Measurements from ENCODE around the gene PCDH1.
A peak's percentile ranks its signal among the peaks of the same experiment; 100 is the strongest.

The PCDH1 gene

DNA sequence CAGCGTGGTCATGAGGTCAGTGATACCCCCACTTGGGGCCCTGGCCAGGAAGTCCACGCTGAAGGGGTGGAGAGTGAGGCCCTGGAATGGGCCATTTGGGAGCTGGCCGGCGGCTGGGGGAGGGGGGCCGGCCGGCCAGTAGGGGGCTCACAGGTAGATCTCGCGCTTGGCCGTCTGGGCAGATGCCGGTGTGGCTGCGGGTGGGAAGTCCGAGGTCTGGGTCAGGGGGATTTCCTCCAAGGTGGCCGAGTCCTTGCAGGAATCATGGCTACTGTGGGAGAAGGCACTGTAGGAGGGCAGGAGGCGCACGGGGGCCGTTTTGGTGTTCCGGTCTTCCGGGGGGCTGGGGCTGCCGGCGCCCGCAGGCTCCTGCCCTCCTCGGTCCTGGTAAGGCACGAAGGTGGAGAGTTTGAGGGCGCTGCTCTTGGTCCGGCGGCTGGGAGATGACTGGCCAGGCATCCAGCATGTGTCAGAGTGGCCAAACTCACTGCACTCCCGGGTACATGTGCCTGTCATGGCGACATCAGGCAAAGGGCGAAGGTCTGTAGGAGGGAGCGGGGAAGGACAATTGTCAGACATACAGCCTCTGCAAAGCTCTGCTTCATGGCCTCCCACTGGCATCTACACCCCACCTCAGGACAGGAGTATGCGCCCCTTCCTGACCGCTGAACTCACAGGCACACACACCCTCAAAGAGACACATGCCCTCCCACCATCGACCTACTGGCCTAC is 24.1 kb downstream of the PCDH1 start:
- DNase-seq (ENCODE audit: low read depth): no peak

DNA sequence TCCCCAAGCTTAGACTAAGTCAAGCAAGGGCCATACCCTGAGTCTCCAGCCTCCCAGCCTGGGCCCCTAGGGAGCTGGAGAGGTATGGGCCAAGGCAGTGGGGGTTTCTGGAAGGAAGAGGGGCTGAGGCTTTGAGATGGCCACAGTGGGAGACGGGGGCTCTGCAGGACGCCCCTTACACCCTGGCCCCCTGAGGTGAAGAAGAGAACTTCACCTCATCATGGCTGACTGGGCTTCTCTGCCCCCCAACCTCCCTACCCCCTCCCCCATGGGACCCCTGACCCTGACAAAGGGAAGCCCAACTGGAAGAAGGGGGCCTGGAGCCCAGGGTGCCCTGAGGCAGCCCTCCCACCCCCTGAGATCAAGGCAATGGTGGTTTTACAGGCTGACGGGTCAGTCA is 25.8 kb downstream of the PCDH1 start:
- no peak for DNase-seq (ENCODE audit: low read depth)

DNA sequence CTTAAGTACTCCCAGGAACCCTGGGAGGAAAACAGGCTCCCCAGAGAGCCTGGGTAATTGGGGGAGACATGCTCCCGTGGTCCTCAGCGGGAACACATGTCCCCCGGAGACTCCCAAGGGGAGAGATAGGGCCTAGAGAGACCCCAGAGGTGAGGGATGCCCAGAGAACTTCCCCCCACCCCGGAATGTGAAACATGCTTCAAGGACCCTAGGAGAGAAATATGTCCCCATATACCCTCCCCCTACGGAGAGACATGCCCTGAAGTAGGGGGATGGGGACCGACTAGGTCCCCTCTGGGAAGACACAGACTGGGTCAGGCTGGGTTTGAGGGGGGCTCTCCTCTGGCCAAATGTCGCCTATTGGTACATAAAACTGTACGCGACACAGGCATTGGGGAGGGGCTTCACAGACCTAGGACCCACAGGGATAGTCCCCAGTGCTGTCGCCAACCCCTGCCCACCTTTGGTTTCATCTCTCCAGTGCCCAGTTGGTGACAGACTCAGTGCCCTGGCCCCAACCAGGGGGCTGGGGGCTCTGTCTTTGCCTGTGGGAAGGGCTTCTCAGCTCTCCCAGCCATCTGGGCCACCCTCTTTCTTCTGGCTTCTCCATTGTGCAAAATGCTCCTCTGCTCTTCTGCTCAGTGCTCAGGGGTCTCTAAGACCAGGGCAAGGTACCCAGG is 26.9 kb downstream of the PCDH1 start:
- DNase-seq (ENCODE audit: low read depth): no peak

DNA sequence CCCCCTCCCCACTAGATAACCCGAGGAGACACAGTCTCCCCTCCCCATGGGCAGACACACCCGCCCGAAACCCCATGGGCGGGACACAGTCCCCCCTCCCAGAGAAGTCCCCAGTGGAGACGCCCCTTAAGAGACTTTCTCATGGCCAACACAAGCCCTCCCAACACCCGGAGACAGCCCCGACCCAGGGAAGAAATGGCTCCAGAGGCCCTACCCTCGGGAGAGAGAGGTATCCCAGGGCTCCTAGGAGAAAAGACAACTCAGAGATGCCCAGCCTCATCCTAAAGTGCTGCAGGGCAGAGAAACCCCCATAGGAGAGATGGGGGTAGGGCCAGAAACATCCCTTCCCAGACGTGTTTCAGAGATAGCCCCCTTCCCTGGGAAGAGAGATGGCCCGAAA is 27.4 kb downstream of the PCDH1 start:
- DNase-seq (ENCODE audit: low read depth): no peak

DNA sequence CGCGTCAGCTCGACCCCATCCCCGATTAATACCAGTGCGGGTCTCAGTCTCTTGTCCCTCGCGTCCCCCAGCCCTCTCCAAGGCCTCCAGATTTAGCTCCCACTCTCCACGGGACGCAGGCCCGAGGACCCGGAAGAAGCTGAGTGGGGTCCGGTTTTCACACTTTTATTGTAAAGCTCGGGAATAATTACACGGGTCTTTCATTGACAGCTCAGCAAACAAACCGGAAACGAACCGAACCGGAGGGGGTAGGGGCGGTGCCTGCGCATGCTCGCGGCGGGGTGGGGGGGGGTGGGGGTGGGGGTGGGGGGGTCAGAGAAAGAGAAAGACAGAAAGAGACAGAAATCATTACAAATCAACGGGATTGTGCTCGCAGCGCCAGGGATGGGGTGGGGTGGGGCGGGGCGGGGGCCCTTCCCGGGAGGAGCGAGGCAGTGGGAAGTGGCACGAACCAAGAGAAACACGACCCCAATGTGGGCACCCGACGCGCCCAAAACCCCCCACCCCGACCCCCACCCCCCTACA is 27.9 kb downstream of the PCDH1 start:
- peak; percentile 18 for DNase-seq (ENCODE audit: low read depth)

DNA sequence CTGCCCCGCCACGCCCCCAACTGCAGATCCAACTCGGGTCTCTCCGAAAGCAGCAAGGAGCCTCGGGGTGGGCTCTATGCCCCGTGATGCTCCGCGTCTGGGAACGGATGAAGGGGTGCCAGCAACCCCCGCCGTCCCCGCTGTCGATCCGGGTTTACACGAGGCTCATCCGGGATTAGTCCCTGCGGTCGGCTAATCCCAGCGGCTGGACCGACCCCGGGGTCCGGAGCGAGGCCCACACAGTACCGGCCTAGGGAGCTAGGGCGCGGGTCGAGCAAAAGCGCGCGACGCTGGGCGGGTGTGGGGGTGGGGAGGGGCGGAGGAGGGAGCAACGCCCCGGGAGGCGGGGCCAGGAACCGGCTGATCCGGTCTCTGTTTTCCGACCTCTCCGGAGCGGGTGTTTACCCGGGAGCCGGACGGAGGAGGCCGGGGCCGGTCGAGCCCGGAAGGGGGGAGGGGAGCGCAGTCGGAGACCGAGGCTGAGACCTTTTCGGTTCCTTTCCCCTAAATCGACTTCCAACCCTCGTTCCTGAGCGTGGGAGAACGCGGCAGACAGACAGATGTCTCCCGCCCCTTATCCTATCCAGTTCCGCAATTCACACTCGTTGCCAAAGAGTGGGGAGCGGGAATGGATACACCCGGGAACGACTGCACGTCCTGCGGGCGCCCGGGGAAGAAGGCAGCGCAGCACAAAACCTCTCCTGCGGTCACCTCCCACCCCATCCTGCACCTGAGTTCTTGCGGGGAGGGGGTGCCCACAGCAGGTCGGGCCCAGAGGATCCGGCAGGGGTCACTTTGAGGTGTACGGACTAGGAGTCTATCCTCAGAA is 28.6 kb downstream of the PCDH1 start:
- DNase-seq (ENCODE audit: low read depth): peak; percentile 53

DNA sequence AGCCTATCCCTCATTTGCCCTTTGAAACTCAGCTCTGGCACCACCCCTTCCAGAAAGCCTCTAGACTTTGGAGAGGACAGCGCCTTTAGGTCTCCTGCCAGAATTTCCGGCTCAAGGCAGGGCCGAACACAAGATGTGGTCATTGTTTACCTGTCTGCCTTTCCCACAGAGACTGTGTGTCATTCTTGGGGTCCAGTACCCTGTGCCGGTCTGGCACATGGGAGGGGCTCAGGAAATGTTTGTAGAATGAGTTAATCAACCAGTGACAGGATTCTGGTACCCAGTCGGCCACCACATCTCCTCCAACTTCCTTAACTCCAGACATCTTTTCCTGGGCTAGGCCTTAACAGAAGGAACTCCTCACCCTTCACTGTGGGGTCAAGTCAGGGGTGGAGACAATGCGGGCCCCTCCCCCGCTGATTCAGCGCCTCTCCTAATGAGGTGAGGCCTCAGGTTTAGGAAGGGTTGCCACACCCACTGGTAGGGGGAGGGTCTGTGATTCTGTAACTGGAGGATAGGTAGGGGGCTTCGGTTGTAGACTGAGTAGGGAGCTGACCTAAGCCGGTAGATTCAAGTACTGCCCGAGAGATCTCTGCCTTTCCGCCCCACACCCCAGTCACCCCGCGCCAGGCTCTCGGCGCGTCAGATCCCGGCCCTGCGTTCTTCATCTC is 29.3 kb downstream of the PCDH1 start:
- DNase-seq (ENCODE audit: low read depth): no peak

DNA sequence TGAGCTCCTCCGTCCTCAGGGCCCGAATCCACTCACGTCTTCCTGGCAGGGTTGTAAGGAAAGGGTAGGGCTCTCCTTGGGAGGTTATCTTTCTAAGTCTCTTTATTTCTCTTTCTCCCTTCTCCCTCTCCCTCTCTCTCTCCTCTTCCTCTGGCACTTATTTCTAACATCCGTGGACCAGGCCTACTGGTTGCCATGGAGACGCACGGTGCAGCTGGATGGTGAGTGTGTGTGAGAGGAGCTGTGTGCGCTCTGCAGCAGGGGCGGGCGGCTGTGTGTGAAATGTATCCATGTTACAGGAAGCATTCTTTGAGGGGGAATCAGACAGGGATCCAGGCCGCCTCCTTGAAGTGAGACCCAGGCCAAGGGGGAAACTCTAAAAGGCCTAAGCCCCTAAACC is 32.2 kb downstream of the PCDH1 start:
- DNase-seq (ENCODE audit: low read depth): no peak

DNA sequence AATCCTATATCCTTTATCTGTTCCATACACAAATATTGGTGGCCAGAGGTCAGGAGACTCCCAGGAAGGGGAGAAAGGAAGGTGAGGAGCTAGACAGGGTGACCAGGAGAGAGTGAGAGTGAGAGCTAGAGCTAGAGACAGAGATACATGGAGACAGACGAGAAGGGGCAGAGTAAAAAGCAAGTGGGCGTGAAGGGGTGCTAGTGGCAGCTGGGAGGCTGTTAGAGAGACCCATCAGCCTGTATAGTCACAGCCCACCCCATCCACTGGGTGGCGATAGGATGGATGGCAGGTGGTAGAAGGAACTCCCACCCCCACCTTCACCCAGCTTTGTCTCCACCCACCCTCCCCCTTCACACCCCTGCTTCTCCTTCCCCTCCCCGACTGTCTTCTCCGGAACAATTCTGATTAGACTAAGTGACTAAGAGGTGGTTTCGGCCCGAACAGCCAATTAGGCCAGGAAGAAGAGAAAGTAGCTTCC is 32.8 kb downstream of the PCDH1 start:
- no peak for DNase-seq (ENCODE audit: low read depth)

DNA sequence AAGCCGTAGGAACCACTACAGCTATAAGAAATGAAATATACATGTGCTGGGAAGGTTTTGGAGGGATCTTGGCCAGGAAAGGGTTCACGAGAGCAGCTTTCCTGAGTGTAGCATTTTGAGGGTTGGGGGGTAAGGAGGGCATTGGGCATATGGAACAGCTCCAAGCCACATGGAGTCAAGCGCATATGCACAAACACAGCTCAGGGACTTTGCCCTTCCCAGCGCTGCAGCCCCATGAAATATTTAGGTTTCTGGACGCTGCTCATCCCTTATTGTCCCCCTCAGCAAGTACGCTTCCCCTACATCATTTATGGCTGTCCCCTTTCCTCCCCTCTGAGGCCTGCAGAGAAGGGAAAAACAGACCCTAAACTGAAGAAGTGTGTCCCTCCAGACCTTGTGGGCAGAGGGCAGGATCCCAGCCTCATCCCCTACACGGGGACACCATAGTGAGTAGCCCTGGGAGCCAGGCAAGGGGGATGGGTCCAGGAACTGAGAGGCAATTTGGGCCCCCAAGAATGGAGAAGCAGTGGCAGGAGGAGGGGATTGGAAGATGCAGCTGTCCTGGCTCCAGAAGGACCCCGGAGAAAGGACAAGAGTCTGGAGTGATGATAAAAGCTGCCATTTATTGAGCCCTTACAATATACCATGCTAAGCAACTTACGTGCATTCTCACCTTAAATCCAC is 33.7 kb downstream of the PCDH1 start:
- DNase-seq (ENCODE audit: low read depth): no peak

DNA sequence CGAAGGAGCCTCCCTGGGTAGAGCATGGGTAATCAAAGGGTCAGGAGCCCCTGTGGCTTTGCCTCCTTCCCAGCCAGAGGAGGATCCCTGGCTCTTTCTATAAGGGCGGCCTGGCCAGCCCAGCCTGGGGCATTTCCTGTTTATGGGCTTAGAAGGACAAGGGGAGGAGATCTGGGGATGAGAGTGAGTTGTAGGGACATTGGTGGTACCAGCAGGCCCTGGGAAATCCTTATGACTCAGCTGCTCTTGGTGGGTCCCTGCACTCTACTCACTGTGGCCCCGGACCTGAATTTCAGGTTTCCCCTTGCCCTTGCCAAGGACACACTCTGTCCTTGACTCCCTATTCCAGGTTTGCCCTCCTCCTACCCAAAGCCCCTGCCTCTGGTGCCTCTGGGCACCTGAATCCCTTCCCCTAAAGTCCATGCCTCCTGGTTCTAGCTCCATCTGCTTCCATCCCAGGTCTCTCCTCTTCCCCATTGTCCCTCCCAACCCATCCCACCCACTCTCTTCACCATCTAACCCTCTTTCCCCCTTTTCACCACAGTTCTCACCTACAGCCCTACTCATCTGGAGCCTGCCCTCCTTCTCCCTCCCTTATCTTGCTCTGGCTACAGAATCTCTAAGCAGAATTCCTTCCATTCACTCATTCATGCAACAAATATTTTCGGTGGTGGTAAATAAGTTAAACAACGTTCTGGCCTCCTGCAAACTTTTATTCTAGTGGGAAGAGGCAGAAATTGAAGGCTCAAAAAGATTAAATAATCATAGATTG is 34.9 kb downstream of the PCDH1 start:
- DNase-seq (ENCODE audit: low read depth): no peak

DNA sequence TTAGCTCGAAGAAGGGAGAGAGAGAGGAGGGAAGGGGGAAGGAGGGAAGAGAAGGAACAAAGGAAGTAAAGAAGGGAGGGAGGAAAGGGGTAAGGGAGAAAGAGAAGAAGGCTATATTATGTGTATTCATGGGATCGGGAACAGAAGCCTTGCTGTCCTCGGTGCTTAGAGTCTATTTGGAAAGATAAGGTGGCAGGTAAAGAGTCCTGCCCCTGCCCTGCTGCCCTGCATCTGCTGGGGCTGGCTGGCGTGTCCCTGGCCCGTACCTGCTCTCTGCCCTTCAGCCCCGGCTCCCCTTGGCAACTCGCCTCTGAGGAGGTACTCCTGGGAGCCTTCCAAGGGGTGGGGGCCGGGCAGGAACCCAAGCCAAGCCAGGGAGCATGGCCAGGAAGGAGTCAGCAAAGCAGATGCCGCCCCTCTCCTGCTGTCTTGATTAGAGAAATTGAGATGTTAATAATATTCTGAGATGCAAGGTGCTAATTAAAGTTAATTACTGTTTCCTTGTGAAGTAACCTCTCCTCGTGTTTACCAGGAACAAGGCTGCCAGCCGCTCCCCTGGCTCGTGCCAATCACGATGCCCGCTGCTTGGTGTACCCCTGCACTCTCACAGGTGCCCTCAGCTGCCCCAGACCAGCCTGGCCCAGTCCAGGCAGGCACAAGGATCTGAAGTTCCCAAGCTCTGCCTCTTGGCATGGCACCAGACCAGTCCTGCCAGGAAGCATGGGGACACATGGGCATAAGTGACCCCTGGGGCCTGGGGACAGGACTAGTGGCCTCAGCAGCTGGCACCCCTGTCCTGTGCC is 36.6 kb downstream of the PCDH1 start:
- DNase-seq (ENCODE audit: low read depth): no peak

DNA sequence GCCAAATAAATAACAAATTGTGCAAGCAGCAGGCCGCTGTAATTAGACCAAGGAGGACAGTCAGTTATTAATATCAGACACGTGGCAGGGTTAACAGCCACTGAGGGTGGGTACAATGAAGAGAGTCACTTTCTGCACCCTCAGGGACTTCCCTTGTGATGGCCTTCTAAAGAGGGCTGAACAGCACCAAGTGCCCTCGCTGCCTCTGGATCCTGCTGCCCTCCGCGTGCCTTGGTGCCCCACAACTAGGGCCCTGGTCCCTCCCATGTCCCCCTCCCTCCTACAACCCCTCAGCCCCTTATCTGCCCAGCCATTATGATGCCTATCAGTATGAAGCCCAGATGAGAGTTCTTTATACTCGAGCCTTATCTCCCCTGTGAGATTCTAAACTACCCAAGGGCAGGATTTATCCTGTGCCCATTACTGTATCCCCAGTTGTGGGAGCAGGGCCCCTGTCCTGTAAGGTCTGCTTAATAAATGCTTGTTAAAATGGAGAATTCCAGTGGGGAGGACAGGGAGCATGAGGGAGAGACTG is 37.3 kb downstream of the PCDH1 start:
- DNase-seq (ENCODE audit: low read depth): no peak

DNA sequence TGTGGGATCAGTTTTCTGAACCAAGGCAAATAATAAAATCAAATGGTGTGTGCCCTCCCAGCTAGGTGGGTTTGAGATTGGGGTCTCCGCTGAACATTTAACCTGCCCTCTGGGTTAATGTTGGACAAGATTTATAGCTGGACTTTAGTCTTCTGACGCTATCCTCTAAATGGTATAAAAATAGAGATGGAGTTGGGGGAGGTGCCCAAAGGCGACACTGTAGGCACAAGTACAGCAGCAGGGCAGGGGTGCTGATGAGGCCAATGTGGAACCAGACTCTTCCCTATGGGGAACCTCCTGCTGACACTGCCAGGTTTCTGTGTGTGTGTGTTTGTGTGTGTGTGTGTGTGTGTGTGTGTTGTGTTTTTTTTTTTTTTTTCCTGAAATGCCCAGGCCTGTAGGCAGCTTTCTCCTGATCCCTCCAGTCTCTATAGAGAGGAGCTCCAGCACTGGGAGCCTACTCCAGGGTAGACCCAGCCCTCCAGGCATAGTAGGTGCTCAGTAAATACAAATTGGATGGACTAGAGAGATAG is 37.9 kb downstream of the PCDH1 start:
- DNase-seq (ENCODE audit: low read depth): no peak

DNA sequence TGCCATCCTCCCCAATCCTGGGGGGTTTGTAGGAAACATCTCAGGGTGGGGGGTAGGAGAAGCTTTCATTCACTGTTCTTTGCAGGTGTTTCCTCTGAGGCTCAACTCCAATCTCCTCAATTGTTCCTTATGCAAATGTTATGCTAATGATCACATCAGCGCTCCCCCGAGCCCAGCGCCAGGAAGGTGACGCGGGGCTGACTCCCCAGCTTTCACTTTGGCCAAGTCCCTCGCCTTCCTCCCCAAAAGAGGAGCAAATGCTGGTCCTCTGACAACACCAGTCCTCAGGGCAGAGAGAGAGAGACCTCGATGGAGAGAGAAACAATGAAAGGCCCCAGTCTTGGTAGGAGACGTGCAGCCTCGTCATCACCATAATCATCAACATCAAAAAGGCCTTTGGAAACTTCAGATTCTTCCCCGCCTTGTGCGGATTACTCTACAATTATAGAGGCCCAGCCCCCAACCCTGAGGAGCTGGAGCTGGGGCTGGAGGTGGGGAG is 39.1 kb downstream of the PCDH1 start:
- no peak for DNase-seq (ENCODE audit: low read depth)

DNA sequence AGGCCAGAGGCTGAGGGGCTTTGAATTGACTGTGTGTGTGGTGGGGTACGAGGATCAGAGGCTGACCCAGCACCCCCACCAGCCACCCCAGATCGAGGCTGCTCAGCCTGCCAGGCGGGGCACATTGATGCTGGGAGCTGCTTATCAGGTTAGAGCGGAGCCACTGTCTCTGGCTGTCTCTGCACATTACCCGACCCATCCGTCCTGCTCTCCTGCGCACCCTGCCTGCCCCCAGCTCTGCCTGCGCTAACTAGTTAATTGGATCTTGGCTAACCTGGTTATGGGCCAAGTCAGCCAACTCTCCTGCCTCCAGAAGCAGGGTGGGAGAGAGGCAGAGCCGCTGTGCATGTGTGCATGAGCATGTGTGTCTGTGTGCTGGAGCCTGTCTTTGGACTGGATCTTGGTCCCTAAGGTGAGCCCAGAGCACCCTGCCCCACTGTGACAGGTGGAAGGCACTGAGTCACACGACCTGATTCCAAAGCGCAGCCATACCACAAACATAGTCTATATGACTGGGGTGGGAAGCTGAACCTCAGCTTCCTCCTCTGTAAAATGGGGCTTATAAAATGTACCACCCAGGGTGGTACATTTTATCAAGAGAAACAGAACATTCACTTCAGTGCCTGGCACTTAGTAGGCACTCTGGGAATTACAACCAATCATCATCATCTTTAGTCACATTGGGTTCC is 39.7 kb downstream of the PCDH1 start:
- no peak for DNase-seq (ENCODE audit: low read depth)

DNA sequence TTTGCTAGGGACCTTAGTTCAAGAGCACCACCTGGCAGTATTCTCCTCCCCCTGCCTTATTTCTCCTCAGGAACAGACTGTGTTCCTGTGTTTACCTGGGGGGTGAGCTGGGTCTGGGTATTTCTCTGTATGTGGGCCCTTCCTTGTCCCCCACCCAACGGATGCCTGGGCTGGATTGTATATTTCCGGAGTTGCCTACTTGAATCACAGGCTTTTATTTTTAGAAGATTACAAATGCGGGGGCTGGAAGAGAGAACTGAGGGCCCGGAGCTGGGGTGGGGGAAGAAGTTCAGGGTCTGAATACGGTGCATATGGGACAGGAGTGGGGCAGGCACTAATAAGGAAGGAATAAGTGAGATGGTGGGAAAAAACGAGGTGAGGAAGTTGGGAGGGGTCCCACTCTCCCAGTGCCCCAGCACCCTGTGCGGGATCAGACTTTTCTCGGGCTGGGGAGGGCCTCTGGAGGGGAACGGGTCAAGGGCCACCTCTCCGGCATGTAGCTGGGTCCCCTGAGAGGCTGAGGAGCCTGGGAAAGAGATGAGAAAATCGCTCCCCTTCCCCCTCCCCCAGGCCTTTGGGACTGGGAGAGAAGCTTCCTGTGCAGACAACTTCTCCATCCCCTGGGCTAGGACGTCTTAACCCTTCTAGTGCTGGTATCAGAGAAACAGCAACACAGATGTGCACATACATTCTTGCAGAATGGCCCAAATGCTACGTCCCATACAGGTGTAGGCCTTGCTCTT is 42.1 kb downstream of the PCDH1 start:
- no peak for DNase-seq (ENCODE audit: low read depth)

DNA sequence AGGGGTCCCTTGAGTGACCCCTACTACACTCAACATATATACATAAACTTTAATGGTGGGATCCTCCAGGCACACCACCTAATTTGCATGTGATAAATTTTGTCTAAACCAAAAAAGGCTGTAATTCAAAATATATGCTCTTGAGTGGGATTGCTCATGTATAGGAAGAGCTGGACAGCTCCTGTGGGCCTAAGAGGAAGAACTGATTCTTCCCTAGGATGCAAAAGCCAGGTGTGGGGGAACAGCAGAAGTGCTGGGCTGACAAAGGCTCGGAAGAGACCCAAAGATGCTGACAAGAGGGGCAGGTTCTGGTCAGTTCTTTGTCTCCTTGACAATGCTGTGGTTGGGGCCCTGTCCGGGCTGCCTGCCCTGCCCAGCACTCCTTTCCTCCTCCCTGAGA is 43.9 kb downstream of the PCDH1 start:
- DNase-seq (ENCODE audit: low read depth): no peak

Data from activated T-helper 1 cell treated with Interleukin-2 at 50 U/mL for 16 hours (primary cell).